SK-N-SH (cell line): Measurements from ENCODE around the gene ERGIC1. TPM values are rescaled to one million over a fixed set of nuclear protein-coding genes. Genes with fewer than 3 reads are reported as not detected.
A peak's percentile ranks its signal among the peaks of the same experiment; 100 is the strongest.

ENCODE experiments used
- CTCF ChIA-PET: fragments of 300-600, 350-600 bp; formaldehyde crosslinking; extraction: SDS; loops from one replicate; lab custom pipeline; 2021; lab: Yijun Ruan, JAX
- POLR2A ChIA-PET: fragments of 350-600 bp; sonication (Branson Sonifier 250); formaldehyde crosslinking; extraction: SDS; loops from one replicate; lab custom pipeline; 2020; ENCODE audit warnings: antibody characterized with exemption, inconsistent platforms; lab: Yijun Ruan, JAX
- DNase-seq: peaks from one replicate; pipeline ENCODE4 v3.0.0; 2012
- H2AFZ ChIP-seq: fragments of 200-600 bp; sonication (generic); 2 replicates; pipeline ENCODE4 v1.8.1; 2016; ENCODE audit warnings: antibody characterized with exemption, mild to moderate bottlenecking, low read depth
- H3F3A ChIP-seq: fragments of 200-600 bp; sonication (generic); replicated peaks from 2 replicates; pipeline ENCODE3; 2016; ENCODE audit warnings: antibody characterized with exemption, mild to moderate bottlenecking; ENCODE audit not compliant: insufficient read depth
- H3K27ac ChIP-seq, 2 experiments: fragments of 200-500 bp in 1 of 2; fragments of 200-600 bp in 1 of 2; sonication (Bioruptor generic) in 1 of 2; sonication (generic), shearing (Covaris generic) in 1 of 2; 2 replicates each; pipeline versions ENCODE4 v1.5.1 to v1.6.1; 2014 to 2016; ENCODE audit warnings: low read depth in 2 of 2, inconsistent platforms in 1 of 2, low read length in 1 of 2, mild to moderate bottlenecking in 1 of 2, mixed read lengths in 1 of 2
- H3K27me3 ChIP-seq: fragments of 200-600 bp; sonication (generic), shearing (Covaris generic); 2 replicates; pipeline ENCODE4 v1.6.1; 2016; ENCODE audit warnings: mixed run types; ENCODE audit not compliant: insufficient read depth
- H3K36me3 ChIP-seq, 2 experiments: fragments of 200-500 bp in 1 of 2; fragments of 200-600 bp in 1 of 2; sonication (Bioruptor generic) in 1 of 2; sonication (generic) in 1 of 2; replicated peaks in 1 of 2; 2 replicates each; pipeline versions ENCODE3 to v1.5.1; 2014 to 2016; ENCODE audit warnings: low read length in 1 of 2, mild to moderate bottlenecking in 1 of 2; ENCODE audit not compliant: insufficient read depth in 2 of 2, control insufficient read depth in 1 of 2
- H3K4me1 ChIP-seq, 2 experiments: fragments of 200-500 bp in 1 of 2; fragments of 200-600 bp in 1 of 2; sonication (Bioruptor generic) in 1 of 2; sonication (generic), shearing (Covaris generic) in 1 of 2; 2 replicates each; pipeline versions ENCODE4 v1.5.1 to v1.6.1; 2014 to 2016; ENCODE audit warnings: low read depth in 1 of 2, low read length in 1 of 2, mixed run types in 1 of 2; ENCODE audit not compliant: insufficient read depth in 2 of 2, control insufficient read depth in 1 of 2
- H3K4me2 ChIP-seq: fragments of 200-600 bp; sonication (generic), shearing (Covaris generic); 2 replicates; pipeline ENCODE4 v1.6.1; 2017; ENCODE audit warnings: mixed run types
- H3K4me3 ChIP-seq, 2 experiments: fragments of 200-500 bp in 1 of 2; fragments of 200-600 bp in 1 of 2; sonication (Bioruptor generic) in 1 of 2; sonication (generic), shearing (Covaris generic) in 1 of 2; 2 replicates each; pipeline versions ENCODE4 v1.5.1 to v1.8.1; 2014 to 2016; ENCODE audit warnings: low read depth in 2 of 2, inconsistent platforms in 1 of 2, low read length in 1 of 2, mild to moderate bottlenecking in 1 of 2, mixed read lengths in 1 of 2, moderate library complexity in 1 of 2
- H3K79me2 ChIP-seq: fragments of 200-600 bp; sonication (generic); 2 replicates; pipeline ENCODE4 v1.8.1; 2017; ENCODE audit warnings: mild to moderate bottlenecking; ENCODE audit not compliant: insufficient read depth
- H3K9ac ChIP-seq: fragments of 200-600 bp; sonication (generic); 2 replicates; pipeline ENCODE4 v1.6.1; 2017; ENCODE audit warnings: mixed run types
- H3K9me2 ChIP-seq: fragments of 200-600 bp; sonication (generic); 2 replicates; pipeline ENCODE4 v1.6.1; 2017; ENCODE audit warnings: mixed run types
- H3K9me3 ChIP-seq: fragments of 200-600 bp; sonication (generic); 2 replicates; pipeline ENCODE4 v1.6.1; 2017; ENCODE audit warnings: mixed run types, mild to moderate bottlenecking, moderate library complexity
- H4K20me1 ChIP-seq: fragments of 200-600 bp; sonication (generic); 2 replicates; pipeline ENCODE4 v1.6.1; 2017; ENCODE audit warnings: mild to moderate bottlenecking, mixed run types; ENCODE audit not compliant: insufficient read depth
- CHD2 ChIP-seq: fragments of 150-350 bp; IDR thresholded peaks from 2 replicates; pipeline ENCODE4 v1.6.1; 2018; ENCODE audit warnings: low read length; ENCODE audit not compliant: partially characterized antibody
- ELF1 ChIP-seq: IDR thresholded peaks from 2 replicates; pipeline ENCODE4 v1.4.0; 2012
- FOSL2 ChIP-seq: IDR thresholded peaks from 2 replicates; pipeline ENCODE4 v1.4.0; 2012; ENCODE audit warnings: low read depth, mild to moderate bottlenecking, moderate library complexity, borderline replicate concordance
- FOXM1 ChIP-seq: IDR thresholded peaks from 2 replicates; pipeline ENCODE4 v1.4.0; 2012; ENCODE audit warnings: low read depth, mild to moderate bottlenecking
- JUND ChIP-seq: IDR thresholded peaks from 2 replicates; pipeline ENCODE4 v1.4.0; 2012
- MEF2A ChIP-seq: IDR thresholded peaks from 2 replicates; pipeline ENCODE4 v1.4.0; 2012; ENCODE audit warnings: low read depth, borderline replicate concordance
- MXI1 ChIP-seq: IDR thresholded peaks from 2 replicates; pipeline ENCODE4 v1.6.1; 2012; ENCODE audit warnings: mild to moderate bottlenecking, low read depth, low read length, improper control_type of control experiment
- NFIC ChIP-seq: IDR thresholded peaks from 2 replicates; pipeline ENCODE4 v1.4.0; 2012; ENCODE audit warnings: borderline replicate concordance
- PBX3 ChIP-seq: IDR thresholded peaks from 2 replicates; pipeline ENCODE4; 2012
- POLR2AphosphoS5 ChIP-seq: IDR thresholded peaks from 2 replicates; pipeline ENCODE4 v1.6.1; 2012; ENCODE audit warnings: low read depth, low read length
- RCOR1 ChIP-seq: fragments of 150-350 bp; IDR thresholded peaks from 2 replicates; pipeline ENCODE4 v1.6.1; 2017; ENCODE audit warnings: antibody characterized with exemption, low read length
- REST ChIP-seq: IDR thresholded peaks from 2 replicates; pipeline ENCODE4 v1.6.1; 2012; ENCODE audit warnings: mild to moderate bottlenecking, low read depth, low read length, moderate library complexity
- TCF12 ChIP-seq: IDR thresholded peaks from 2 replicates; pipeline ENCODE4 v1.4.0; 2012
- WGBS: methylation state at CpG from one replicate; pipeline ENCODE4 v1.1.6; 2017; ENCODE audit warnings: low lambda C conversion rate; 5-methylcytosine and 5-hydroxymethylcytosine counted together
- polyA plus RNA-seq, 3 experiments: library from polyadenylated mRNA; depleted of rRNA; stranded (reverse); fragments of >200 nt; gene quantifications; 2 replicates each; pipeline ENCODE4 v1.2.3, GENCODE V29; 2012
- TF ChIP-seq, protein P1 (sequence below): IDR thresholded peaks from 2 replicates; pipeline ENCODE4 v1.4.0; 2012; ENCODE audit warnings: low read depth, borderline replicate concordance

ERGIC1 gene
- polyA plus RNA-seq, 1 of the 3 experiments (the other 2 are of a cell fraction) = 101 TPM

DNA sequence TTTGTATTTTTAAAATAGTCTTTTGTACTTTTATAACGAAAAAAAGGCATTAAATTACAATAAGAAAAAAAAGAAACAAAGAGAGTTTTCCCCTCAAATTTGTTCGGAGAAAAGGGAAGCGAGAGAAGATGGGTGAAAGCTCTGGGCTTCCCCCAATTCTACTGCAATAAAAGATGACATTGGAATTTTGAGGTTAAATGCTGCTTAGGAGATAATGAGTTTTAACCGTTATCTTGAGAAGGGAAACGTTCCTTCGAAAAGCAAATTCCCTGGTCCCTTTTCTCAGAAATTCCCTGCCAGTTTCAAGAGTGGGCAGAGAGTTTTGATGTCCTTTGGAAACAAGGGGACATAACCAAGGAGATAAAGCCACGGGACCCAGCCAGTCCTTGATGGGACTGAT lies 18.4 kb upstream of the ERGIC1 start:
- CTCF ChIA-PET = interaction anchor here (1.3 kb wide), 1 partner anchor 9 kb away, joined by 4 read pairs; no protein-coding TSS in a partner anchor
- DNase-seq = no peak
- POLR2A ChIA-PET = no interaction called here
- Histone ChIP-seq H2AFZ (no peak overlapping the region), H3K9ac (no peak overlapping the region), H4K20me1 (no peaks in the 10 kb centered on the region), H3K4me1 (no peaks in the 10 kb centered on the region), H3K9me2 (no peaks in the 10 kb centered on the region), H3K9me3 (no peaks in the 10 kb centered on the region), H3K4me3 (no peak overlapping the region), H3K4me2 (no peak overlapping the region), H3F3A (peaks cover 8% of the 10 kb centered on the region), H3K27me3 (no peaks in the 10 kb centered on the region), H3K27ac (no peak overlapping the region), H3K36me3 (no peaks in the 10 kb centered on the region), H3K79me2 (no peaks in the 10 kb centered on the region)
- TF ChIP-seq MXI1 (no peak), FOXM1 (no peak)
- whole genome bisulfite sequencing = 80% methylated on average over 7 of the region's 7 CpGs

GRCh38 chr5:172816925-172817562 lies 17.0 kb upstream of the ERGIC1 start:
- Histone ChIP-seq H3K79me2 (no peaks in the 10 kb centered on the region), H3K4me2 (peak overlapping the region; percentile 23; the same call in 1 of the 2 replicates), H3K4me1 (no peaks in the 10 kb centered on the region), H3F3A (peaks cover 8% of the 10 kb centered on the region), H3K9me2 (no peaks in the 10 kb centered on the region), H3K36me3 (no peaks in the 10 kb centered on the region), H3K27me3 (no peaks in the 10 kb centered on the region), H3K9ac (no peak overlapping the region), H4K20me1 (no peaks in the 10 kb centered on the region), H3K27ac (peak overlapping the region in 1 of 2 experiments; percentile 46; a peak in 2 of 4 replicates), H3K9me3 (no peaks in the 10 kb centered on the region), H3K4me3 (no peak overlapping the region), H2AFZ (no peak overlapping the region)
- CTCF ChIA-PET = no interaction called here
- no peak for DNase-seq
- TF ChIP-seq NFIC (peak; percentile 4; the same call in 1 of the 2 replicates), JUND (peak; percentile 76), FOSL2 (peak; percentile 90), CHD2 (no peak), MEF2A (no peak), TCF12 (peak; percentile 69), PBX3 (peak; percentile 43; the same call in 1 of the 2 replicates)
- WGBS = 34% methylated on average over 5 of the region's 5 CpGs
- POLR2A ChIA-PET = no interaction called here

DNA sequence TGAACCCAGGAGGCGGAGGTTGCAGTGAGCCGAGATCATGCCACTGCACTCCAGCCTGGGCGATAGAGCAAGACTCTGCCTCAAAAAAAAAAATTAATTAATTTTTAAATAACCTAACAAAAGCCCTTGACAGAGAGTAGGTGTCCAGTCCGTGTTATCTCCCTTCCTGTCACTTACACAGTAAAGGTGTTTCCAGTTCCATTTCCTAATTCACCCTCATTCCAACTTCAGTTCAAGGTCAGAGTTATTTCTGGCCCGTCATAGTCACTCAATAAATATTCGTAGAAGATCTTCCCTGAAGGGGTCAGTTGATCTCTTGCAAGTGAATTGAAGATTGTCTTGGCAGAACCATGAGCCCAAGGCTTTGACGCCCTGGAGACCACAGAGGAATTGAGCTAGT lies 16.4 kb upstream of the ERGIC1 start:
- 90% methylated on average over 7 of the region's 7 CpGs for WGBS
- POLR2A ChIA-PET = no interaction called here
- CTCF ChIA-PET = interaction anchor here (0.6 kb wide), 1 partner anchor 749 kb away, joined by 3 read pairs; no protein-coding TSS in a partner anchor
- TF ChIP-seq REST (no peak), POLR2AphosphoS5 (no peak), FOSL2 (no peak), ELF1 (no peak), RCOR1 (no peak), MEF2A (no peak), PBX3 (no peak)
- TF ChIP-seq, protein P1, sequence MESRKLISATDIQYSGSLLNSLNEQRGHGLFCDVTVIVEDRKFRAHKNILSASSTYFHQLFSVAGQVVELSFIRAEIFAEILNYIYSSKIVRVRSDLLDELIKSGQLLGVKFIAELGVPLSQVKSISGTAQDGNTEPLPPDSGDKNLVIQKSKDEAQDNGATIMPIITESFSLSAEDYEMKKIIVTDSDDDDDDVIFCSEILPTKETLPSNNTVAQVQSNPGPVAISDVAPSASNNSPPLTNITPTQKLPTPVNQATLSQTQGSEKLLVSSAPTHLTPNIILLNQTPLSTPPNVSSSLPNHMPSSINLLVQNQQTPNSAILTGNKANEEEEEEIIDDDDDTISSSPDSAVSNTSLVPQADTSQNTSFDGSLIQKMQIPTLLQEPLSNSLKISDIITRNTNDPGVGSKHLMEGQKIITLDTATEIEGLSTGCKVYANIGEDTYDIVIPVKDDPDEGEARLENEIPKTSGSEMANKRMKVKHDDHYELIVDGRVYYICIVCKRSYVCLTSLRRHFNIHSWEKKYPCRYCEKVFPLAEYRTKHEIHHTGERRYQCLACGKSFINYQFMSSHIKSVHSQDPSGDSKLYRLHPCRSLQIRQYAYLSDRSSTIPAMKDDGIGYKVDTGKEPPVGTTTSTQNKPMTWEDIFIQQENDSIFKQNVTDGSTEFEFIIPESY = no peak

More for the DNA sequence above, 16.4 kb upstream of the ERGIC1 start:
- Histone ChIP-seq H3K4me2 (no peak overlapping the region), H2AFZ (no peak overlapping the region), H3K4me1 (no peaks in the 10 kb centered on the region), H4K20me1 (no peaks in the 10 kb centered on the region), H3K27ac (no peak overlapping the region), H3K36me3 (no peaks in the 10 kb centered on the region), H3K9me3 (no peaks in the 10 kb centered on the region), H3K9ac (no peak overlapping the region), H3K27me3 (no peaks in the 10 kb centered on the region), H3F3A (peaks cover 8% of the 10 kb centered on the region), H3K9me2 (no peaks in the 10 kb centered on the region), H3K79me2 (no peaks in the 10 kb centered on the region), H3K4me3 (no peak overlapping the region)
- DNase-seq = no peak
